SKM-1 (cell line): Measurements from ENCODE around the gene NUP35.

Source experiments
- DNase-seq: peaks from one replicate; lab custom pipeline; 2025; ENCODE audit not compliant: unreplicated experiment; lab: John Stamatoyannopoulos, UW

The NUP35 gene

DNA sequence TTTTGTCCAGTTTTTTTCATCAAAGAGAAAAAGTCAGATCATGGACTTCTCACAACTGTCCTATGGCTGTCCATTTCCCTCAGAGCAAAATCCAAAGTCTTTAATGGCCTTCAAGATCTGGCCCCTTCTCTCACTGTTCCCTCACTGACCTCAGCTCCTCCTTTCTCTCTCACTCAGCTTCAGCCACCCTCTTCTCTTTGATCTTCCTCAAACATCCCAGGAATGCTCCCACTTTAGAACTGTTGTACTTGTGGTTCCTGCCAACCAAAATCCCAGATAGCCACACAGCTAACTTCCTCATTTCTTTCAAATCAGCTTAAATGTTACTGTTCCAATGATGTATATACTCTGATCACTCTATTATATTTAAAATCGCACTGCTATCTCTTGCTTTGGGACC lies 82.9 kb downstream of the NUP35 start:
- DNase-seq, result no peak

DNA sequence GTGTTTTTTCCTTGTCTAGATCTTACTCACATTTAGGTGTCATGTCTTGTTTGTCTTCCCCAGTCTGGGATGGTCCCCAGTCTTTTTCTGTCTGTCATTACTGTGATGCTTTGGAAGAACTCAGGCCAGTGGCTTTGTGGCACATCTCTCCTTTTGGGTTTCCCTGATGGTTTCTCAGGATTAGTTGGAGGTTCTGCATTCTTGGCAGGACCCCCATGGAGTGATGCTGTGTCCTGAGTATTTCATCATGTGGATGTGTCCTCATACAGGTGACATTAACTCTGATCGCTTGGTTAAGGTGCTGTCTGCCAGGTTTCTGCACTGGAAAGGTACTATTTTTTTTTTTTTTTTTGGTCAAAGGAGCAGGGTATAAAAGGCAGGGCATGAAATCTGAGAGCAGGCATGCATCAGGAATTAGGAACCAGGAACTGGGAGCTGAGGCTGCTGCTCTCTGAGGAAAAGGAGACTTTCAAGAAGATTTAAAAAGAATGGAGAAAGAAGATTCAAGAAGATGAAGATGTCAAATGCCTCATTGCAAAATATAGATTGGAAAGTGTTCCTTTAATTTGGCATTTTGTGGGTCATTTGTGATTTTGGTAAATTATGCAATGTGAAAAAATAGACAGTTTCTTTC lies 85.3 kb downstream of the NUP35 start:
- DNase-seq, result no peak
